ENCODE measurements around the gene NTRK2.

Gene NTRK2

DNA sequence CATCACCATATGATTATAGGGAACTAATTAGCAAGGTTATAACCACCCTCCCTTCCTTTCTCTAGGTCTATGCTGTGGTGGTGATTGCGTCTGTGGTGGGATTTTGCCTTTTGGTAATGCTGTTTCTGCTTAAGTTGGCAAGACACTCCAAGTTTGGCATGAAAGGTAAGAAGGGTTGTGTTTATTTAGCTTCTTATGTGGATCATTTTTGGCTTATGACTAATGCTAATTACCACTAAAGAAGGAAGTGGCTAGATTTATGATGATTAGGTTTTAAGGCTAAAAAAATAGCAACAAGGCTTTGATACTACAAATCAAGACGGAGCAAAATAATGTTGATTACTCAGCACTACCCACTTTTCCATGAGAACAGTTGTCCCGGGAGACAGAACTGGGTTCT is 82.4 kb downstream of the NTRK2 start:
- Histone ChIP-seq H3K27ac (ENCODE audit: low read length) (no peak overlapping the region), H4K20me1 (ENCODE audit: insufficient read depth, low read length) (no peaks in the 10 kb centered on the region), H3K9me3 (ENCODE audit: insufficient read depth, low read length, severe bottlenecking) (no peaks in the 10 kb centered on the region), H2AFZ (ENCODE audit: low read depth, low read length) (no peak overlapping the region), H3K27me3 (ENCODE audit: insufficient read depth, low read length, poor library complexity) (no peaks in the 10 kb centered on the region), H3K36me3 (ENCODE audit: insufficient read depth, low read length) (no peaks in the 10 kb centered on the region), H3K79me2 (ENCODE audit: insufficient read depth, low read length) (no peaks in the 10 kb centered on the region), H3K4me1 (ENCODE audit: insufficient read depth, low read length) (no peaks in the 10 kb centered on the region), H3K4me3 (ENCODE audit: low read depth in 1 of 2, low read length in 2 of 2) (no peak overlapping the region), H3K4me2 (ENCODE audit: insufficient read depth, low read length) (no peak overlapping the region), H3K9ac (ENCODE audit: low read depth, low read length) (no peak overlapping the region)
- no peak for TF ChIP-seq EZH2 (IDR thresholded peaks at IDR 0.05; ENCODE audit: borderline replicate concordance, low read depth, low read length, severe bottlenecking)
- TF ChIP-seq CTCF (IDR thresholded peaks at IDR 0.05; ENCODE audit: borderline replicate concordance, extremely low read depth, low read length, poor library complexity, severe bottlenecking): no peak
- no peak for DNase-seq
- ATAC-seq (ENCODE audit: insufficient read depth, low read depth): no peak

DNA sequence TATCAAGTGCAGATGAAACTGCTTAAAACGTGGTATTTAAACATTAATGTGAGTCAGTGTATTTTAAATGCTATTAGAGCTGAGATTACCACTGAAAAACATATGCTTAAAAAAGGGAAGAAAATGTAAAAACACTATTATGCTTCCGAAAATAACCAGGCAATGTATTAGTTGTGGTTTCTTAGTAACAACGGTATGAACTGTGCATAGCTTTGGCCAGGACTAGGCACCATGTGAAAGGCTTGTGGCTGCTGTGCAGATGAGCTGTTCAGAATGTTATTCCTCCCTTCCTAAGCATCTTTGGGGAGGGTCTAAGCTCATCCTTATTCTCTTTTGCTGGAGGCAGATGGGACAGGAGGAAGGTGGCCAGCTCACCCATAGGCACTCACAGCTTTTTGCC is 84.9 kb downstream of the NTRK2 start:
- H3K9ac ChIP-seq (ENCODE audit: low read depth, low read length): no peak overlapping the region
- DNase-seq (no peak), ATAC-seq (ENCODE audit: insufficient read depth, low read depth) (no peak)
- H3K9me3 ChIP-seq (ENCODE audit: insufficient read depth, low read length, severe bottlenecking): no peaks in the 10 kb centered on the region
- H2AFZ ChIP-seq (ENCODE audit: low read depth, low read length): no peak overlapping the region
- H3K79me2 ChIP-seq (ENCODE audit: insufficient read depth, low read length): no peaks in the 10 kb centered on the region
- H3K4me2 ChIP-seq (ENCODE audit: insufficient read depth, low read length): no peak overlapping the region
- no peaks in the 10 kb centered on the region for H3K27me3 ChIP-seq (ENCODE audit: insufficient read depth, low read length, poor library complexity)
- no peak overlapping the region for H3K4me3 ChIP-seq (ENCODE audit: low read depth in 1 of 2, low read length in 2 of 2)
- H3K36me3 ChIP-seq (ENCODE audit: insufficient read depth, low read length): no peaks in the 10 kb centered on the region
- no peak for TF ChIP-seq EZH2 (IDR thresholded peaks at IDR 0.05; ENCODE audit: borderline replicate concordance, low read depth, low read length, severe bottlenecking)
- no peak for TF ChIP-seq CTCF (IDR thresholded peaks at IDR 0.05; ENCODE audit: borderline replicate concordance, extremely low read depth, low read length, poor library complexity, severe bottlenecking)
- no peaks in the 10 kb centered on the region for H3K4me1 ChIP-seq (ENCODE audit: insufficient read depth, low read length)
- H3K27ac ChIP-seq (ENCODE audit: low read length): no peak overlapping the region
- H4K20me1 ChIP-seq (ENCODE audit: insufficient read depth, low read length): no peaks in the 10 kb centered on the region

DNA sequence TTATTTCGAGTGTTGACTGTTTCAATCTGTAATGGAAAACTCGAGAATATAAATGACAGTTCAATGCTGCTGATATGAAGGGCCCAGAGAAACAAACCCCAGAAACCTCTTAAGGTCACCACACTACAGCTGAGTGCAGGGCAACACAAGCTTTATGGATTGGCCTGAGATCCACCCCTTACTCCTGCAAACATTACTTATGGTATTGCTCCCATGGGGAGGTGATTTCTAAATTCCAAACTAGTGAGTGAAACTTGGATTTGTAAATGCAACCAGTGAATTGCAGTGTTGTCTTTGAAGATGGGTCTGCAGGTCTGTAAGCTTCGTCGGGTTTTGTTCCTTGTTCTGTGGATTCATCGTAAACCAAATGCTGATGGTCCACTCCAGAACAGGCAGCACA is 85.4 kb downstream of the NTRK2 start:
- H3K27ac ChIP-seq (ENCODE audit: low read length): no peak overlapping the region
- no peak for ATAC-seq (ENCODE audit: insufficient read depth, low read depth)
- no peak for TF ChIP-seq EZH2 (IDR thresholded peaks at IDR 0.05; ENCODE audit: borderline replicate concordance, low read depth, low read length, severe bottlenecking)
- no peak for TF ChIP-seq CTCF (IDR thresholded peaks at IDR 0.05; ENCODE audit: borderline replicate concordance, extremely low read depth, low read length, poor library complexity, severe bottlenecking)
- no peaks in the 10 kb centered on the region for H3K9me3 ChIP-seq (ENCODE audit: insufficient read depth, low read length, severe bottlenecking)
- no peak overlapping the region for H3K4me2 ChIP-seq (ENCODE audit: insufficient read depth, low read length)
- H3K4me1 ChIP-seq (ENCODE audit: insufficient read depth, low read length): no peaks in the 10 kb centered on the region
- H3K36me3 ChIP-seq (ENCODE audit: insufficient read depth, low read length): no peaks in the 10 kb centered on the region
- no peak overlapping the region for H3K9ac ChIP-seq (ENCODE audit: low read depth, low read length)
- no peak overlapping the region for H2AFZ ChIP-seq (ENCODE audit: low read depth, low read length)
- no peaks in the 10 kb centered on the region for H4K20me1 ChIP-seq (ENCODE audit: insufficient read depth, low read length)
- H3K79me2 ChIP-seq (ENCODE audit: insufficient read depth, low read length): no peaks in the 10 kb centered on the region
- no peak overlapping the region for H3K4me3 ChIP-seq (ENCODE audit: low read depth in 1 of 2, low read length in 2 of 2)
- no peaks in the 10 kb centered on the region for H3K27me3 ChIP-seq (ENCODE audit: insufficient read depth, low read length, poor library complexity)
- DNase-seq: no peak

DNA sequence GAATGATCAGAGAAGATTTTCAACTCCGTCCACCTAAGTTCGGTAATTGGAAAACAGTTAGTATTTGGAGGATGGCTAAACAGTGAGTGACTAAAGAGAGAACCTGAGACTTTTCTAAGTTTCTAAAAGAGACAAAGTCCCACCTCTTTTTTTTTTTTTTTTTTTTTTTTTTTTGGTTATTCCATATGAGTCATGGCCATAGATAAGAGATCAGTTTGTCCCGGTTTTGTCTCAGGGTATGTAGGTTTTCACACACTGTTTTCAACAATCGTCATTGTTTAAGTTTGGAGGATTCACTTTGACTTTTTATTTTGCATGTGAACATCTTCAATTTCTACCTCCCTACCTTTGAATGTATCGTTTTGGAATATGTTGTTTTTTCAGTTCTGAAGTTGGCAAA is 85.9 kb downstream of the NTRK2 start:
- H3K79me2 ChIP-seq (ENCODE audit: insufficient read depth, low read length): no peaks in the 10 kb centered on the region
- no peaks in the 10 kb centered on the region for H3K27me3 ChIP-seq (ENCODE audit: insufficient read depth, low read length, poor library complexity)
- DNase-seq (no peak), ATAC-seq (ENCODE audit: insufficient read depth, low read depth) (no peak)
- no peaks in the 10 kb centered on the region for H3K36me3 ChIP-seq (ENCODE audit: insufficient read depth, low read length)
- no peak overlapping the region for H3K4me2 ChIP-seq (ENCODE audit: insufficient read depth, low read length)
- TF ChIP-seq CTCF (IDR thresholded peaks at IDR 0.05; ENCODE audit: borderline replicate concordance, extremely low read depth, low read length, poor library complexity, severe bottlenecking) (no peak), EZH2 (IDR thresholded peaks at IDR 0.05; ENCODE audit: borderline replicate concordance, low read depth, low read length, severe bottlenecking) (no peak)
- H2AFZ ChIP-seq (ENCODE audit: low read depth, low read length): no peak overlapping the region
- H3K4me3 ChIP-seq (ENCODE audit: low read depth in 1 of 2, low read length in 2 of 2): no peak overlapping the region
- H3K27ac ChIP-seq (ENCODE audit: low read length): no peak overlapping the region
- H3K9ac ChIP-seq (ENCODE audit: low read depth, low read length): no peak overlapping the region
- H3K4me1 ChIP-seq (ENCODE audit: insufficient read depth, low read length): no peaks in the 10 kb centered on the region
- no peaks in the 10 kb centered on the region for H3K9me3 ChIP-seq (ENCODE audit: insufficient read depth, low read length, severe bottlenecking)
- no peaks in the 10 kb centered on the region for H4K20me1 ChIP-seq (ENCODE audit: insufficient read depth, low read length)
